ENCODE data around the gene PIH1D1. TPM values are rescaled to one million over a fixed set of nuclear protein-coding genes. Genes with fewer than 3 reads are reported as not detected.
"Not testable (repeated sequence)": the region's sequence is repeated elsewhere in the genome, so short reads cannot be mapped to it uniquely, and the experiment has no call there.

The PIH1D1 gene
- total RNA-seq, 2 experiments from 2014 or later, result 80.7 to 84.4 TPM

GRCh38 chr19:49465371-49465770 is 13.8 kb upstream of the PIH1D1 start:
- CTCF ChIA-PET, result interaction anchor here (1.2 kb wide), 1 partner anchor 10 kb away, joined by 3 read pairs; no protein-coding TSS in a partner anchor
- no peak overlapping the region for H3K4me3 Mint-ChIP-seq
- H3K27me3 Mint-ChIP-seq (ENCODE audit: low read depth), result no peaks in the 10 kb centered on the region
- DNase-seq, result no peak
- intact Hi-C loops (cut with micrococcal nuclease), result no loop called here
- peaks cover 8% of the 10 kb centered on the region for H3K36me3 Mint-ChIP-seq (ENCODE audit: low read depth)
- H3K9me3 Mint-ChIP-seq, result no peaks in the 10 kb centered on the region
- no peak overlapping the region for H3K27ac Mint-ChIP-seq
- H3K4me1 Mint-ChIP-seq (ENCODE audit: low read depth), result peaks cover 19% of the 10 kb centered on the region

- no peaks in the 10 kb centered on the region for H3K9me3 Mint-ChIP-seq
- peaks cover 8% of the 10 kb centered on the region for H3K4me1 Mint-ChIP-seq (ENCODE audit: low read depth)
- peaks cover 11% of the 10 kb centered on the region for H3K36me3 Mint-ChIP-seq (ENCODE audit: low read depth)
- H3K27me3 Mint-ChIP-seq (ENCODE audit: low read depth), result no peaks in the 10 kb centered on the region
- no peak for DNase-seq
- H3K4me3 Mint-ChIP-seq, result no peak overlapping the region
- no peak overlapping the region for H3K27ac Mint-ChIP-seq
- intact Hi-C loops (cut with micrococcal nuclease), result no loop called here
- CTCF ChIA-PET, result interaction anchor here (1.2 kb wide), 1 partner anchor 12 kb away, joined by 3 read pairs; no protein-coding TSS in a partner anchor
These were observed 12.5 kb upstream of the PIH1D1 start for GRCh38 chr19:49463960-49464740.

- Mint-ChIP-seq H3K27ac (no peak overlapping the region), H3K9me3 (no peaks in the 10 kb centered on the region), H3K4me3 (no peak overlapping the region), H3K36me3 (ENCODE audit: low read depth) (peaks cover 6% of the 10 kb centered on the region), H3K4me1 (ENCODE audit: low read depth) (no peaks in the 10 kb centered on the region), H3K27me3 (ENCODE audit: low read depth) (no peaks in the 10 kb centered on the region)
- no peak for DNase-seq
- intact Hi-C loops (cut with micrococcal nuclease), result no loop called here
- CTCF ChIA-PET, result no interaction called here
These were observed 10.9 kb upstream of the PIH1D1 start for GRCh38 chr19:49462492-49462891.

GRCh38 chr19:49461656-49462055 is 10.0 kb upstream of the PIH1D1 start:
- H3K27ac Mint-ChIP-seq, result no peak overlapping the region
- H3K9me3 Mint-ChIP-seq, result no peaks in the 10 kb centered on the region
- H3K4me1 Mint-ChIP-seq (ENCODE audit: low read depth), result peaks cover 2% of the 10 kb centered on the region
- CTCF ChIA-PET, result no interaction called here
- no peaks in the 10 kb centered on the region for H3K27me3 Mint-ChIP-seq (ENCODE audit: low read depth)
- H3K36me3 Mint-ChIP-seq (ENCODE audit: low read depth), result peaks cover 8% of the 10 kb centered on the region
- DNase-seq, result no peak
- H3K4me3 Mint-ChIP-seq, result no peak overlapping the region
- intact Hi-C loops (cut with micrococcal nuclease), result no loop called here

- H3K36me3 Mint-ChIP-seq (ENCODE audit: low read depth); H3K9me3 Mint-ChIP-seq; H3K4me3 Mint-ChIP-seq; DNase-seq; CTCF ChIA-PET; intact Hi-C loops (cut with micrococcal nuclease); H3K27ac Mint-ChIP-seq; H3K4me1 Mint-ChIP-seq (ENCODE audit: low read depth); H3K27me3 Mint-ChIP-seq (ENCODE audit: low read depth): not testable (repeated sequence)
These were observed 9.5 kb upstream of the PIH1D1 start for GRCh38 chr19:49461130-49461529.

- no peaks in the 10 kb centered on the region for H3K27me3 Mint-ChIP-seq (ENCODE audit: low read depth)
- no peak for DNase-seq
- intact Hi-C loops (cut with micrococcal nuclease), result loop anchor here (10.0 kb wide), 1 partner anchor 345 kb away; the partner anchor contains the start of genes C19orf73, LIN7B and PPFIA3
- peaks cover 7% of the 10 kb centered on the region for H3K36me3 Mint-ChIP-seq (ENCODE audit: low read depth)
- H3K4me3 Mint-ChIP-seq, result no peak overlapping the region
- CTCF ChIA-PET, result interaction anchor here (0.7 to 1.0 kb wide), 2 partner anchors 14 to 79 kb away, joined by 3 to 4 read pairs; partner anchors contain the start of gene FLT3LG
- no peak overlapping the region for H3K27ac Mint-ChIP-seq
- H3K4me1 Mint-ChIP-seq (ENCODE audit: low read depth), result peaks cover 12% of the 10 kb centered on the region
- H3K9me3 Mint-ChIP-seq, result no peaks in the 10 kb centered on the region
These were observed 7.8 kb upstream of the PIH1D1 start for GRCh38 chr19:49459388-49459787.

GRCh38 chr19:49458567-49458903 is 6.9 kb upstream of the PIH1D1 start:
- CTCF ChIA-PET, result interaction anchor here (0.6 kb wide), 1 partner anchor 12 kb away, joined by 3 read pairs; no protein-coding TSS in a partner anchor
- intact Hi-C loops (cut with micrococcal nuclease), result loop anchor here (10.0 kb wide), 1 partner anchor 344 kb away; the partner anchor contains the start of genes C19orf73, LIN7B and PPFIA3
- no peaks in the 10 kb centered on the region for H3K27me3 Mint-ChIP-seq (ENCODE audit: low read depth)
- H3K4me1 Mint-ChIP-seq (ENCODE audit: low read depth), result peaks cover 12% of the 10 kb centered on the region
- H3K27ac Mint-ChIP-seq, result no peak overlapping the region
- no peak for DNase-seq
- peaks cover 7% of the 10 kb centered on the region for H3K36me3 Mint-ChIP-seq (ENCODE audit: low read depth)
- no peak overlapping the region for H3K4me3 Mint-ChIP-seq
- no peaks in the 10 kb centered on the region for H3K9me3 Mint-ChIP-seq

- Mint-ChIP-seq H3K36me3 (ENCODE audit: low read depth) (peaks cover 12% of the 10 kb centered on the region), H3K27ac (peak overlapping the region; percentile 0), H3K27me3 (ENCODE audit: low read depth) (no peaks in the 10 kb centered on the region), H3K4me3 (no peak overlapping the region), H3K9me3 (no peaks in the 10 kb centered on the region), H3K4me1 (ENCODE audit: low read depth) (peaks cover 20% of the 10 kb centered on the region)
- CTCF ChIA-PET, result interaction anchor here (0.6 to 3.4 kb wide), 3 partner anchors 15 to 23 kb away, joined by 3 to 9 read pairs (median 4); no protein-coding TSS in a partner anchor
- intact Hi-C loops (cut with micrococcal nuclease), result loop anchor here (10.0 kb wide), 1 partner anchor 342 kb away; the partner anchor contains the start of genes C19orf73, LIN7B and PPFIA3
- DNase-seq, result no peak
These were observed 4.7 kb upstream of the PIH1D1 start for GRCh38 chr19:49456326-49456725.

- intact Hi-C loops (cut with micrococcal nuclease), result loop anchor here (10.0 kb wide), 1 partner anchor 341 kb away; the partner anchor contains the start of genes C19orf73, LIN7B and PPFIA3
- no peak for DNase-seq
- Mint-ChIP-seq H3K27me3 (ENCODE audit: low read depth) (no peaks in the 10 kb centered on the region), H3K4me1 (ENCODE audit: low read depth) (peaks cover 23% of the 10 kb centered on the region), H3K36me3 (ENCODE audit: low read depth) (peaks cover 12% of the 10 kb centered on the region), H3K27ac (peak overlapping the region; percentile 0), H3K9me3 (no peaks in the 10 kb centered on the region), H3K4me3 (no peak overlapping the region)
- CTCF ChIA-PET, result interaction anchor here (0.6 to 3.4 kb wide), 3 partner anchors 17 to 23 kb away, joined by 3 to 9 read pairs (median 4); no protein-coding TSS in a partner anchor
These were observed 4.2 kb upstream of the PIH1D1 start for GRCh38 chr19:49455773-49456172.

GRCh38 chr19:49453757-49454240 is 2.2 kb upstream of the PIH1D1 start:
- DNase-seq, result no peak
- peaks cover 18% of the 10 kb centered on the region for H3K36me3 Mint-ChIP-seq (ENCODE audit: low read depth)
- CTCF ChIA-PET, result interaction anchor here (1.3 to 2.1 kb wide), 3 partner anchors 17 to 22 kb away, joined by 3 to 10 read pairs (median 9); partner anchors contain the start of gene FLT3LG
- H3K4me1 Mint-ChIP-seq (ENCODE audit: low read depth), result peaks cover 39% of the 10 kb centered on the region
- H3K4me3 Mint-ChIP-seq, result peak overlapping the region; percentile 100
- H3K27me3 Mint-ChIP-seq (ENCODE audit: low read depth), result no peaks in the 10 kb centered on the region
- H3K9me3 Mint-ChIP-seq, result no peaks in the 10 kb centered on the region
- peak overlapping the region; percentile 100 for H3K27ac Mint-ChIP-seq
- intact Hi-C loops (cut with micrococcal nuclease), result loop anchor here (1.0 to 10.0 kb wide), 10 partner anchors 17 to 1091 kb away; partner anchors contain the start of genes AP2A1, C19orf73, CD37 and LIN7B

GRCh38 chr19:49453013-49453756 is 1.6 kb upstream of the PIH1D1 start, which contains the start of gene ALDH16A1:
TSS of gene ALDH16A1 (plus strand) at chr19:49453225. CDS start at chr19:49453332, 107 bp downstream.
- no peaks in the 10 kb centered on the region for H3K27me3 Mint-ChIP-seq (ENCODE audit: low read depth)
- peak; percentile 99 for DNase-seq
- H3K27ac Mint-ChIP-seq, result peak within 1 kb of the TSS; percentile 100
- no peaks in the 10 kb centered on the region for H3K9me3 Mint-ChIP-seq
- intact Hi-C loops (cut with micrococcal nuclease), result loop anchor here (1.0 to 10.0 kb wide), 10 partner anchors 17 to 1091 kb away; partner anchors contain the start of genes AP2A1, C19orf73, CD37 and LIN7B
- CTCF ChIA-PET, result interaction anchor here (0.6 to 2.1 kb wide), 3 partner anchors 17 to 106 kb away, joined by 3 to 10 read pairs (median 9); partner anchors contain the start of gene FLT3LG
- H3K36me3 Mint-ChIP-seq (ENCODE audit: low read depth), result peaks cover 23% of the 10 kb centered on the region
- H3K4me3 Mint-ChIP-seq, result peak within 1 kb of the TSS; percentile 100
- H3K4me1 Mint-ChIP-seq (ENCODE audit: low read depth), result peaks cover 42% of the 10 kb centered on the region
